Suprapubic skin (tissue), 4 donors: ENCODE measurements around the gene SCUBE1. TPM values are rescaled to one million over a fixed set of nuclear protein-coding genes. Genes with fewer than 3 reads are reported as not detected.
"Not testable (repeated sequence)": the region's sequence is repeated elsewhere in the genome, so short reads cannot be mapped to it uniquely, and the experiment has no call there.

ENCODE experiments used
- DNase-seq, 2 donors: peaks; one replicate each; pipeline ENCODE4 v3.0.0-alpha.2; 2019; ENCODE audit warnings: low spot score in 2 of 2
- H3K27ac ChIP-seq: fragments of 200-600 bp; sonication (generic); one replicate; pipeline ENCODE4 v1.5.1; 2019
- H3K27me3 ChIP-seq: fragments of 200-600 bp; sonication (generic); one replicate; pipeline ENCODE4 v1.5.1; 2019
- H3K36me3 ChIP-seq: fragments of 200-600 bp; sonication (generic); one replicate; pipeline ENCODE4 v1.5.1; 2019
- H3K4me1 ChIP-seq: fragments of 200-600 bp; sonication (generic); one replicate; pipeline ENCODE4 v1.5.1; 2019
- H3K4me3 ChIP-seq: fragments of 200-600 bp; sonication (generic); one replicate; pipeline ENCODE4 v1.5.1; 2019; ENCODE audit warnings: mild to moderate bottlenecking
- H3K9me3 ChIP-seq: fragments of 200-600 bp; sonication (generic); one replicate; pipeline ENCODE4 v1.5.1; 2019
- EP300 ChIP-seq: sonication (generic); formaldehyde crosslinking; IDR thresholded peaks from one replicate; pipeline ENCODE4 v1.6.1; 2017; ENCODE audit warnings: antibody characterized with exemption
- POLR2A ChIP-seq, 2 donors: fragments of 450-650 bp; IDR thresholded peaks; one replicate each; pipeline ENCODE4 v1.6.1; 2017; ENCODE audit warnings: antibody characterized with exemption in 2 of 2, mild to moderate bottlenecking in 2 of 2, moderate library complexity in 2 of 2
- POLR2AphosphoS5 ChIP-seq, 3 donors: sonication (generic); formaldehyde crosslinking; IDR thresholded peaks; one replicate each; pipeline ENCODE4 v1.6.1; 2017; ENCODE audit warnings: antibody characterized with exemption in 3 of 3
- WGBS: methylation state at CpG from one replicate; pipeline ENCODE4 v1.1.5; 2018; 5-methylcytosine and 5-hydroxymethylcytosine counted together
- total RNA-seq, 4 donors: library from RNA; depleted of rRNA; stranded (reverse); fragments of >200 nt; gene quantifications; one replicate each; pipeline ENCODE4 v1.1.0, GENCODE V29; 2016
- TF ChIP-seq, protein P1 (sequence below), 2 donors: fragments of 200-600 bp in 1 of 2; fragments of 450-650 bp in 1 of 2; sonication (generic) in 1 of 2; IDR thresholded peaks; one replicate each; pipeline ENCODE4 v1.5.1; 2016 to 2019; ENCODE audit warnings: antibody characterized with exemption in 2 of 2, mild to moderate bottlenecking in 1 of 2, moderate library complexity in 1 of 2

The SCUBE1 gene
- total RNA-seq, 4 donors from 2014 or later = 0.47 to 1.1 (median 0.78) TPM

DNA sequence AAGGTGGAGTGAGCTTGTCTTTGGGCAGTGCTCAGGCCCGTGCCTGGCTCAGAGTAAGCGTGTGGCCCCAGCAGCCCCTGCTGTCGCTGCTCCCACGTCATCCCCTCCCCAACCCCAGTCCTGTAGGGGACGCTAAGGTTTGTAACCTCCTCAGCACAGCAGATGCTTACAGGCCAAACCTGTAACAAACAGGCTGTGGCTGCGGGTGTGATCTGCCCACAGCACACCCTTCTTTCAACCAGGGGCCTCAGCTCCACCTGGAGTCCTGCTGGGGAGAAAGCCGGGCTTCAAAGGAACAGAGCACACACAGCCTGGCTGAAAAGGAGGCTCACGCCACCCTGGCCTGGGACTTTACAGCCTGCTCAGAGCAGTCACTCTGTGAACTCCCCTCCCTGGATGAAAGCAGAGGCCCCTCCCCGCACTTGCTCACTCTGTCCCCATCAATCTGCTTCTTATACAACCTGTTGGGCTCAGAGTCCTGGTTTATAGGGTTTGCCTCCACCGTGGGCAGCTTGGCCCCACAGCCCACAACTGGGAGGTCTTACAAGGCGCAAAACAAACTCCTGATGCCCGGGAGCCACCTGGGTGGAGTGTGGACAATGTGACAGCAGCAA lies 54.3 kb downstream of the SCUBE1 start:
- Histone ChIP-seq H3K27ac (no peak overlapping the region), H3K9me3 (no peaks in the 10 kb centered on the region), H3K27me3 (no peaks in the 10 kb centered on the region), H3K36me3 (no peaks in the 10 kb centered on the region), H3K4me3 (peak overlapping the region; percentile 20), H3K4me1 (peaks cover 16% of the 10 kb centered on the region)
- TF ChIP-seq, protein P1, sequence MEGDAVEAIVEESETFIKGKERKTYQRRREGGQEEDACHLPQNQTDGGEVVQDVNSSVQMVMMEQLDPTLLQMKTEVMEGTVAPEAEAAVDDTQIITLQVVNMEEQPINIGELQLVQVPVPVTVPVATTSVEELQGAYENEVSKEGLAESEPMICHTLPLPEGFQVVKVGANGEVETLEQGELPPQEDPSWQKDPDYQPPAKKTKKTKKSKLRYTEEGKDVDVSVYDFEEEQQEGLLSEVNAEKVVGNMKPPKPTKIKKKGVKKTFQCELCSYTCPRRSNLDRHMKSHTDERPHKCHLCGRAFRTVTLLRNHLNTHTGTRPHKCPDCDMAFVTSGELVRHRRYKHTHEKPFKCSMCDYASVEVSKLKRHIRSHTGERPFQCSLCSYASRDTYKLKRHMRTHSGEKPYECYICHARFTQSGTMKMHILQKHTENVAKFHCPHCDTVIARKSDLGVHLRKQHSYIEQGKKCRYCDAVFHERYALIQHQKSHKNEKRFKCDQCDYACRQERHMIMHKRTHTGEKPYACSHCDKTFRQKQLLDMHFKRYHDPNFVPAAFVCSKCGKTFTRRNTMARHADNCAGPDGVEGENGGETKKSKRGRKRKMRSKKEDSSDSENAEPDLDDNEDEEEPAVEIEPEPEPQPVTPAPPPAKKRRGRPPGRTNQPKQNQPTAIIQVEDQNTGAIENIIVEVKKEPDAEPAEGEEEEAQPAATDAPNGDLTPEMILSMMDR (IDR thresholded peaks at IDR 0.05) = no peak
- TF ChIP-seq POLR2AphosphoS5 (IDR thresholded peaks at IDR 0.05) (no peak), POLR2A (IDR thresholded peaks at IDR 0.05) (no peak), EP300 (no peak)
- 74% methylated on average over 12 of the region's 12 CpGs for WGBS
- DNase-seq = no peak

DNA sequence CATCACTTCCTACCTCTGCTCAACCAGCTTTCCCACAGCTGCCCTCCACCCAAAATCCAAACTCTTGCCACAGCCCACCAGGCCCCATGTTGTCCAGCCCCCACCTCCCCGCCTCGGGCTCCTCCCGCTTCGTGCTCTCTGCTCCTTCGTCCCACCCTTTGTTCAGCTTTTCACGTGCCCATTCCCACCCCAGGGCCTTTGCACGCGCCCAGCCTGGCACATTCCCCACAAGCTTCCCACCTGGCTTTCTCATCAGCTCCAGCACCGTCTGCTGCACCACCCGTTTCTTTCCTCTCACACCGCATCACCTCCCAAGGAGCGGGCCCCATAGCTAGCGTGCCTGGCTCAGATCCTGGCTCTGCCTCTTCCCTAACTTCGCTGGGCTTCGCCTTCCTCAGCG lies 54.8 kb downstream of the SCUBE1 start:
- TF ChIP-seq, protein P1 (IDR thresholded peaks at IDR 0.05) = no peak
- TF ChIP-seq EP300 (no peak), POLR2AphosphoS5 (IDR thresholded peaks at IDR 0.05) (no peak), POLR2A (IDR thresholded peaks at IDR 0.05) (no peak)
- Histone ChIP-seq H3K27ac (no peak overlapping the region), H3K4me1 (peaks cover 16% of the 10 kb centered on the region)

DNA sequence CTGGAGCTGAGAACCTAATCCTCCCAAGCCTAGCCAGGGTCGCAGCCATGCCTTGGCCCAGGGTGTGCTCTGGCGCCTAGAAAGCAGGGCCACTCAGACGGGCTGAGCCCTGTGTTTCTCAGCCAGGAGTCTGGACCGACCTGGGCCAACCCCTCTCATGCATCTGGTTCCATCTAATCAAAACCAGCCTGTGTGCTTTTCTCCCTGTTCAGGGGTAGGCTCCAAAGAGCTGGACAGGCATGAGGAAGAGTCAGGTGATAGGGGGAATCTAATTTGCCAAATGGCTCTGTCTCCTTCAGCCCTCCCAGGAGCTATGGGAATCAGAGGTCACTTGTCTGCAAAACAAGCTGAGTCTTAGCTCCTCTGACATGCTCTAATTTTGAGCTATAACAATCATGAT lies 55.7 kb downstream of the SCUBE1 start:
- Histone ChIP-seq H3K36me3 (no peaks in the 10 kb centered on the region), H3K27me3 (no peaks in the 10 kb centered on the region), H3K4me3 (no peak overlapping the region), H3K9me3 (no peaks in the 10 kb centered on the region), H3K27ac (no peak overlapping the region), H3K4me1 (peaks cover 16% of the 10 kb centered on the region)
- TF ChIP-seq POLR2AphosphoS5 (IDR thresholded peaks at IDR 0.05) (no peak), POLR2A (IDR thresholded peaks at IDR 0.05) (no peak), EP300 (no peak)
- TF ChIP-seq, protein P1 (IDR thresholded peaks at IDR 0.05) = no peak
- DNase-seq = no peak
- 42% methylated on average over 2 of the region's 4 CpGs for WGBS

More for the DNA sequence above, 54.8 kb downstream of the SCUBE1 start:
- no peaks in the 10 kb centered on the region for H3K36me3 ChIP-seq
- H3K4me3 ChIP-seq = no peak overlapping the region
- no peaks in the 10 kb centered on the region for H3K27me3 ChIP-seq
- WGBS = 83% methylated on average over 16 of the region's 16 CpGs
- no peak for DNase-seq
- H3K9me3 ChIP-seq = no peaks in the 10 kb centered on the region

DNA sequence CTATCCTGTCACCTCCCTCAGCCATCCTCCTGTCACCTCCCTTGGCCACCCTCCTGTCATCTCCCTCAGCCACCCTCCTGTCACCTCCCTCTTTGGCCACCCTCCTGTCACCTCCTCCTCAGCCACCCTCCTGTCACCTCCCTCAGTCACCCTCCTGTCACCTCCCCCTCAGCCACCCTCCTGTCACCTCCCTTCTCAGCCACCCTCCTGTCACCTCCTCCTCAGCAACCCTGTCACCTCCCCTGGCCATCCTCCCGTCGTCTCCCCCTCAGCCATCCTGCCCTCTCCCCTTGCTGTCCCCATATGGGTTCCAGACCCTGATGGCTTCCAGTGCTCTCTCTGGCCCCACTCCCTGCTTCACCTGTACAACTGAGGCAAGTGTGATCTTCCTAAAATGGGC lies 61.8 kb downstream of the SCUBE1 start:
- WGBS = 30% methylated on average over 2 of the region's 2 CpGs
- H3K9me3 ChIP-seq = no peaks in the 10 kb centered on the region
- H3K36me3 ChIP-seq = no peaks in the 10 kb centered on the region
- H3K27me3 ChIP-seq = peaks cover 4% of the 10 kb centered on the region
- DNase-seq = no peak
- TF ChIP-seq POLR2AphosphoS5 (IDR thresholded peaks at IDR 0.05) (no peak), POLR2A (IDR thresholded peaks at IDR 0.05) (no peak), EP300 (no peak)
- TF ChIP-seq, protein P1 (IDR thresholded peaks at IDR 0.05) = no peak
- no peak overlapping the region for H3K4me3 ChIP-seq
- no peak overlapping the region for H3K27ac ChIP-seq
- no peaks in the 10 kb centered on the region for H3K4me1 ChIP-seq

DNA sequence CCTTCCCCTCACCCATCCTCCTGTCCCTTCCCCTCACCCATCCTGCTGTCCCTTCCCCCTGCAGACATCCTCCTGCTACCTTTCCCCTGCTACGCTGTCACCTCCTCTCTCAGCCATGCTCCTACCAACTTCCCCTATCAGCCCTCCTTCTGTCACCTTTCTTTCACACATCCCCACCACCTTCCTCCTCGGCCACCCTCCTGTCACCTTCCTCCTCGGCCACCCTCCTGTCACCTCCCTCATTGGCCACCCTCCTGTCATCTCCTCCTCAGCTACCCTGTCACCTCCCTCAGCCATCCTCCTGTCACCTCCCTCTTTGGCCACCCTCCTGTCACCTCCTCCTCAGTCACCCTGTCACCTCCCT lies 62.7 kb downstream of the SCUBE1 start:
- not testable (repeated sequence) for H3K4me3 ChIP-seq, DNase-seq, H3K36me3 ChIP-seq, H3K9me3 ChIP-seq, H3K27ac ChIP-seq, H3K4me1 ChIP-seq
- H3K27me3 ChIP-seq = peaks cover 11% of the 10 kb centered on the region
- 58% methylated on average over 3 of the region's 3 CpGs for WGBS
